IPS-15b (cell line): Measurements from ENCODE around the gene DDX10.

Experiments
- H3K27me3 ChIP-seq: one replicate; pipeline ENCODE4 v1.6.1; 2013; ENCODE audit warnings: low read length; ENCODE audit not compliant: control insufficient read depth, insufficient read depth
- H3K36me3 ChIP-seq: one replicate; pipeline ENCODE4 v1.6.1; 2013; ENCODE audit warnings: low read length; ENCODE audit not compliant: control insufficient read depth, insufficient read depth
- H3K4me1 ChIP-seq: one replicate; pipeline ENCODE4 v1.6.1; 2013; ENCODE audit warnings: mild to moderate bottlenecking, low read length; ENCODE audit not compliant: control insufficient read depth, insufficient read depth
- H3K4me3 ChIP-seq: one replicate; pipeline ENCODE4 v1.5.1; 2013; ENCODE audit warnings: low read depth, low read length
- H3K9ac ChIP-seq: one replicate; pipeline ENCODE4 v1.6.1; 2013; ENCODE audit warnings: low read depth, mild to moderate bottlenecking, low read length
- H3K9me3 ChIP-seq: one replicate; pipeline ENCODE4 v1.6.1; 2013; ENCODE audit warnings: mild to moderate bottlenecking, low read length; ENCODE audit not compliant: control insufficient read depth, insufficient read depth

Gene DDX10

GRCh38 chr11:108983636-108984420, 319.0 kb downstream of the DDX10 start:
- Histone ChIP-seq H3K36me3 (no peaks in the 10 kb centered on the region), H3K27me3 (no peaks in the 10 kb centered on the region), H3K4me1 (peaks cover 4% of the 10 kb centered on the region), H3K9ac (no peak overlapping the region), H3K4me3 (no peak overlapping the region), H3K9me3 (no peaks in the 10 kb centered on the region)

GRCh38 chr11:108984523-108984922, 319.7 kb downstream of the DDX10 start:
- H3K9me3 ChIP-seq, result no peaks in the 10 kb centered on the region
- no peak overlapping the region for H3K9ac ChIP-seq
- H3K36me3 ChIP-seq, result no peaks in the 10 kb centered on the region

GRCh38 chr11:108985236-108985944, 320.5 kb downstream of the DDX10 start:
- no peaks in the 10 kb centered on the region for H3K36me3 ChIP-seq
- no peak overlapping the region for H3K4me3 ChIP-seq
- H3K9me3 ChIP-seq, result no peaks in the 10 kb centered on the region
- no peaks in the 10 kb centered on the region for H3K27me3 ChIP-seq
- H3K9ac ChIP-seq, result no peak overlapping the region
- peaks cover 4% of the 10 kb centered on the region for H3K4me1 ChIP-seq

More at GRCh38 chr11:108984523-108984922, 319.7 kb downstream of the DDX10 start:
- H3K4me3 ChIP-seq, result no peak overlapping the region
- no peaks in the 10 kb centered on the region for H3K27me3 ChIP-seq
- peaks cover 4% of the 10 kb centered on the region for H3K4me1 ChIP-seq

GRCh38 chr11:108985945-108986279, 321.0 kb downstream of the DDX10 start:
- Histone ChIP-seq H3K36me3 (no peaks in the 10 kb centered on the region), H3K9me3 (no peaks in the 10 kb centered on the region), H3K9ac (no peak overlapping the region), H3K4me3 (no peak overlapping the region), H3K4me1 (peaks cover 4% of the 10 kb centered on the region), H3K27me3 (no peaks in the 10 kb centered on the region)
